NCI-H226 (cell line): Measurements from ENCODE around the gene RGS2.
A peak's percentile ranks its signal among the peaks of the same experiment; 100 is the strongest.

Experiments
- DNase-seq: peaks from one replicate; pipeline ENCODE4 v3.0.0-alpha.2; 2015

Gene RGS2

GRCh38 chr1:192808518-192809306, at the start of gene RGS2:
RGS2 (plus strand) TSS chr1:192809039; CDS start chr1:192809072, 33 bp downstream.
- DNase-seq = peak; percentile 86

- no peak for DNase-seq
Observed at GRCh38 chr1:192759104-192759503, 49.7 kb upstream of the RGS2 start.

- DNase-seq = no peak
Observed at GRCh38 chr1:192762265-192762664, 46.6 kb upstream of the RGS2 start.

GRCh38 chr1:192763243-192763642, 45.6 kb upstream of the RGS2 start:
- peak; percentile 60 for DNase-seq

GRCh38 chr1:192763756-192764155, 45.1 kb upstream of the RGS2 start:
- DNase-seq = peak; percentile 21

- no peak for DNase-seq
Observed at GRCh38 chr1:192764675-192765074, 44.2 kb upstream of the RGS2 start.

- peak; percentile 34 for DNase-seq
Observed at GRCh38 chr1:192766009-192766625, 42.7 kb upstream of the RGS2 start.

- no peak for DNase-seq
Observed at GRCh38 chr1:192766876-192767275, 42.0 kb upstream of the RGS2 start.

- no peak for DNase-seq
Observed at GRCh38 chr1:192767798-192768197, 41.0 kb upstream of the RGS2 start.

- DNase-seq = no peak
Observed at GRCh38 chr1:192768463-192768862, 40.4 kb upstream of the RGS2 start.

GRCh38 chr1:192771341-192771740, 37.5 kb upstream of the RGS2 start:
- DNase-seq = no peak

- no peak for DNase-seq
Observed at GRCh38 chr1:192775631-192776030, 33.2 kb upstream of the RGS2 start.

- DNase-seq = no peak
Observed at GRCh38 chr1:192776206-192776605, 32.6 kb upstream of the RGS2 start.

- DNase-seq = no peak
Observed at GRCh38 chr1:192776998-192777397, 31.8 kb upstream of the RGS2 start.

GRCh38 chr1:192783791-192784190, 25.0 kb upstream of the RGS2 start:
- no peak for DNase-seq

- DNase-seq = no peak
Observed at GRCh38 chr1:192784397-192784796, 24.4 kb upstream of the RGS2 start.

GRCh38 chr1:192786576-192786975, 22.3 kb upstream of the RGS2 start:
- DNase-seq = no peak

GRCh38 chr1:192787914-192788585, 20.8 kb upstream of the RGS2 start:
- DNase-seq = peak; percentile 34

- no peak for DNase-seq
Observed at GRCh38 chr1:192789871-192790270, 19.0 kb upstream of the RGS2 start.

GRCh38 chr1:192792628-192793027, 16.2 kb upstream of the RGS2 start:
- DNase-seq = no peak

- peak; percentile 61 for DNase-seq
Observed at GRCh38 chr1:192793983-192794767, 14.7 kb upstream of the RGS2 start.

GRCh38 chr1:192794768-192795035, 14.1 kb upstream of the RGS2 start:
- DNase-seq = no peak

GRCh38 chr1:192795916-192796618, 12.8 kb upstream of the RGS2 start:
- DNase-seq = no peak
